ENCODE data around the gene UBE2E3.

DNA sequence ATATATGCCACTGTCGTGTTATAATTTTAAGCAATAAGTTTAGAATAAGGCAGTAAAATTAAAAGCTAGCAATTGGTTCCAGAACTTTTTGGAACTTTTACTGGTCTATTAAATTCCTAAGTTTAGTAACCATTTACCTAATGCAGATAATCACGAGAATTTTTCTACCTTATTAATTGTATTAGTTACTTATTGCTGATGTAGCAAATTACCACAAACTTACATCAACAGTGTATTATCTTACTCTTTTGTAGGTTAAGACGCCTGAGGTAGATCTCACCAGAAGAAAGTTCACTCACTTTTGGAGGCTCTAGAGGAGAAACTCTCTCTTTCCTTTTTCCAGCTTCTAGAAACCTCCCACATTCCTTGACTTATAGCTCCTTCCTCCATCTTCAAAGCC lies 14.0 kb upstream of the UBE2E3 start:
- TF ChIP-seq POLR2A (IDR thresholded peaks at IDR 0.05), result no peak
- TF ChIP-seq, protein P1, sequence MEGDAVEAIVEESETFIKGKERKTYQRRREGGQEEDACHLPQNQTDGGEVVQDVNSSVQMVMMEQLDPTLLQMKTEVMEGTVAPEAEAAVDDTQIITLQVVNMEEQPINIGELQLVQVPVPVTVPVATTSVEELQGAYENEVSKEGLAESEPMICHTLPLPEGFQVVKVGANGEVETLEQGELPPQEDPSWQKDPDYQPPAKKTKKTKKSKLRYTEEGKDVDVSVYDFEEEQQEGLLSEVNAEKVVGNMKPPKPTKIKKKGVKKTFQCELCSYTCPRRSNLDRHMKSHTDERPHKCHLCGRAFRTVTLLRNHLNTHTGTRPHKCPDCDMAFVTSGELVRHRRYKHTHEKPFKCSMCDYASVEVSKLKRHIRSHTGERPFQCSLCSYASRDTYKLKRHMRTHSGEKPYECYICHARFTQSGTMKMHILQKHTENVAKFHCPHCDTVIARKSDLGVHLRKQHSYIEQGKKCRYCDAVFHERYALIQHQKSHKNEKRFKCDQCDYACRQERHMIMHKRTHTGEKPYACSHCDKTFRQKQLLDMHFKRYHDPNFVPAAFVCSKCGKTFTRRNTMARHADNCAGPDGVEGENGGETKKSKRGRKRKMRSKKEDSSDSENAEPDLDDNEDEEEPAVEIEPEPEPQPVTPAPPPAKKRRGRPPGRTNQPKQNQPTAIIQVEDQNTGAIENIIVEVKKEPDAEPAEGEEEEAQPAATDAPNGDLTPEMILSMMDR (IDR thresholded peaks at IDR 0.05), result no peak
